GM19455 (cell line): ENCODE results near the gene CYB561D2.

ENCODE experiments used
- ATAC-seq: cut with Tn5 transposase; IDR thresholded peaks from one replicate; pipeline ENCODE4 v1.9.1; 2021; ENCODE audit not compliant: unreplicated experiment

CYB561D2 gene

GRCh38 chr3:50388720-50389413 lies 38.2 kb downstream of the CYB561D2 start:
- no peak for ATAC-seq

- ATAC-seq = no peak
Measured at GRCh38 chr3:50389414-50389767, 38.7 kb downstream of the CYB561D2 start.

GRCh38 chr3:50390508-50391224 lies 40.0 kb downstream of the CYB561D2 start:
- no peak for ATAC-seq

GRCh38 chr3:50392101-50392715 lies 41.5 kb downstream of the CYB561D2 start:
- no peak for ATAC-seq

GRCh38 chr3:50393061-50393460 lies 42.4 kb downstream of the CYB561D2 start:
- no peak for ATAC-seq

- ATAC-seq = no peak
Measured at GRCh38 chr3:50395070-50395860, 44.6 kb downstream of the CYB561D2 start.

GRCh38 chr3:50396502-50396901 lies 45.8 kb downstream of the CYB561D2 start:
- no peak for ATAC-seq

- no peak for ATAC-seq
Measured at GRCh38 chr3:50401978-50402595, 51.4 kb downstream of the CYB561D2 start.
